Measurements from ENCODE around the gene VIM.

VIM gene

DNA sequence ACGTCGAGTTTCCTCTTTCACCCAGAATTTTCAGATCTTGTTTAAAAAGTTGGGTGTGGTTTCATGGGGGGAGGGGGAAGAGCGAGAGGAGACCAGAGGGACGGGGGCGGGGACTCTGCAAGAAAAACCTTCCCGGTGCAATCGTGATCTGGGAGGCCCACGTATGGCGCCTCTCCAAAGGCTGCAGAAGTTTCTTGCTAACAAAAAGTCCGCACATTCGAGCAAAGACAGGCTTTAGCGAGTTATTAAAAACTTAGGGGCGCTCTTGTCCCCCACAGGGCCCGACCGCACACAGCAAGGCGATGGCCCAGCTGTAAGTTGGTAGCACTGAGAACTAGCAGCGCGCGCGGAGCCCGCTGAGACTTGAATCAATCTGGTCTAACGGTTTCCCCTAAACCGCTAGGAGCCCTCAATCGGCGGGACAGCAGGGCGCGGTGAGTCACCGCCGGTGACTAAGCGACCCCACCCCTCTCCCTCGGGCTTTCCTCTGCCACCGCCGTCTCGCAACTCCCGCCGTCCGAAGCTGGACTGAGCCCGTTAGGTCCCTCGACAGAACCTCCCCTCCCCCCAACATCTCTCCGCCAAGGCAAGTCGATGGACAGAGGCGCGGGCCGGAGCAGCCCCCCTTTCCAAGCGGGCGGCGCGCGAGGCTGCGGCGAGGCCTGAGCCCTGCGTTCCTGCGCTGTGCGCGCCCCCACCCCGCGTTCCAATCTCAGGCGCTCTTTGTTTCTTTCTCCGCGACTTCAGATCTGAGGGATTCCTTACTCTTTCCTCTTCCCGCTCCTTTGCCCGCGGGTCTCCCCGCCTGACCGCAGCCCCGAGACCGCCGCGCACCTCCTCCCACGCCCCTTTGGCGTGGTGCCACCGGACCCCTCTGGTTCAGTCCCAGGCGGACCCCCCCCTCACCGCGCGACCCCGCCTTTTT is at the start of gene VIM:
Gene VIM, plus strand, starts transcription at position 151 of the 925 bp plus-strand sequence. CDS start 1,182 bp downstream, outside the sequence.
- DNase-seq, result peak; percentile 55

DNA sequence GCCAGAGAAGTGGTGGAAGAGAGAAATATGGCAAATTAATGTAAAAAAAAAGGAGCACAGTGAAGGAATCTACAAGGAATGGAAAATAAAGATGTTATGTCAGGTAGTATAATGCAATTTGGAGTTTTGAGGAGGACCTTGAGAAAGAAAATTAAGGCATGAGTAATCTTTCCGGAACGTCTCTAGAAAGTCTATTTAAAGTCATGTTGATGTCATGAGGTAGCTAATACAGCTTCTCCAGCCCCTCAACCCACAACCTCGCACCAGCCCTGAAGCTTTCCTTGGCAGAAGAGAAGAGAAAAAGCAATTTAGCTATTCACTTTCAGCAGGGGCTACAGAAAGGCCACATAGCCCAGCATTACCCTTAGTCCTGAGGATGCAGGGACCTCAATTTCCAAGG is 49.0 kb upstream of the VIM start:
- no peak for DNase-seq

DNA sequence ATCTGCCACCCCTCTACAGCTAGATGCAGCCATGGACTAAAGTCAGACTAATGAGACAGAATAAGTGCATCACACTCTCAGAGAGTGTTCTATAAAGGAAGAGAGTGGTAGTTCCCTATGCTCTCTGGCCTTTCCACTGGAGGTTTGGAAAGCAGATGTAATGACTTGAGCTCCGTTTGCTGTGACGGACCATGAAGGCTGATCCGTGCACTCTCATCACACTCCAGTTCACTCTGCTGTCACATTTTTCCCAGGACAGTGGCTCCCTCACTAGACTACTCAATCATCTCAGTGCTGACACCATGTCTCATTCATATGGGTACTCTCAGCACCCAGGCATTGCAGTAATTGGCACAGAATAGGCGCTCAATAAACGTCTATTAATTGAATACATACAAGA is 46.9 kb upstream of the VIM start:
- no peak for DNase-seq

DNA sequence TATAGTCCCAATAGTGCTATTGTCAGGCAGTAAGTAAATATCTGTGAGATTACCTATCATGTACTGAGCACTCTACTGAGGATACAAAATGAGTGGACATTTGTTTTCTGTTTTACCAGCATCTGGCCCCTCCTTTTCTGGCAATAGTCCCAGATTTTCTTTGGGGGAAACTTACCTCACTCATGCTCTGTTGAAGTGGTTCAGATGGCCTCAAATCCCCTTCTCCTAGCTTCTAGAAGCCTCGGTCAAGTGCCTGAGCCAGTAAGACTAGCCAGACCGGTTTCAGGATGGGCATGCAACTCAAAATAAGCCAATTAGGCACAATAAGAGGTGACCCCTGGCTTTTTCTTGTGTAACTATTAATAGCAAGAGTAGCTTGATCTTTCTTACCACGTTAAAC is 46.3 kb upstream of the VIM start:
- no peak for DNase-seq

DNA sequence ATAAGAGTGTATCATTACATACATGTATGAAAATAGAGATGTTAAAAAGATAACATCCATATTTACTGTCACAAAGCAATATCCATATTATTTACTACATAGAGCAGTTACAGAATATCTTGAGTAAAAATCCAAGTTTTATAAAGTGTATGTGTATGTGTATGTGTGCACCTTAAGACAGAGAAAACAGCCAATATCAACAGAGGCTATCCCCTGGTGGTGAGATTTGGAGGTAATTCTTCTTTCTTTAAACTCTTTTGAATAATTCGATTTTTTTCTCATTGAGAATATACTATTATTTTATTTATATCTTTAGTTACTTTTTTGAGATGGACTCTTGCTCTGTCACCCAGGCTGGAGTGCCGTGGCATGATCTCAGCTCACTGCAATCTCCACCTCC is 44.9 kb upstream of the VIM start:
- no peak for DNase-seq

DNA sequence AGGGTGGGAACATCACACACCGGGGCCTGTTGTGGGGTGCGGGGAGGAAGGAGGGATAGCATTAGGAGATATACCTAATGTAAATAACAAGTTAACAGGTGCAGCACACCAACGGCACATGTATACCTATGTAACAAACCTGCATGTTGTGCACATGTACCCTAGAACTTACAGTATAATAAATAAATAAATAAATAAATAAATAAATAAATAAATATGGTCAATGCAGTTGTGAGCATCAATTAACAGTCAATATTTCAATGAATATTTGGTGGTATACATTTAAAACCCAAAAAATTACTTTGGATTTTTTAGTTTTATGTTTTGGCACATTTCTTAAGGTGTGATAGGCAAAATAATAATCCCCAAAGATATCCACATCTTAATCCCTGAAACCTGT is 42.2 kb upstream of the VIM start:
- DNase-seq, result no peak

DNA sequence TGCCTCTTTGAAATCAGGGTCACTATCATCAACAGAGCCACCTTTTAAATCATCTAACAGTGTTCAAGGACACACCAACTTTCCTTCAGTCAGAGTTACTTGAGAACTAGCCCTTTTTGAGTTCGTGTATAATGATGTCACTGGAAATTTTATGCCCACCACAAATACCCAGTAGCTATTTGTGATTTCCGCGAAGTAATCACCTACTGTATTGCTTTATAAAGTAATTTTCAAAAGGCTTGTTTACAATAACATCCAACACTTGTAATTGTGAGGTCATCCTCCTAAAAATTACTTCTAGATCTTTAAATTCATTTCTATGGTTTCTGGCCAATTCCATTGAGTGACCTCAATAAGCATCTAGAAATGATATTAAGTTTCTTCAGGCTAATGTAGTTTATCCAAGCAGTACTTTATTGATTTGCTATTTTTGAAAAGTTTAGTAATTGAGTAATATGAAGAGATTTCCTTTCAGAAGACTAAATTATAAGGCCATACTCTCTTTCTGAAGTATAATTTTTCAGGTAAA is 39.3 kb upstream of the VIM start:
- no peak for DNase-seq

DNA sequence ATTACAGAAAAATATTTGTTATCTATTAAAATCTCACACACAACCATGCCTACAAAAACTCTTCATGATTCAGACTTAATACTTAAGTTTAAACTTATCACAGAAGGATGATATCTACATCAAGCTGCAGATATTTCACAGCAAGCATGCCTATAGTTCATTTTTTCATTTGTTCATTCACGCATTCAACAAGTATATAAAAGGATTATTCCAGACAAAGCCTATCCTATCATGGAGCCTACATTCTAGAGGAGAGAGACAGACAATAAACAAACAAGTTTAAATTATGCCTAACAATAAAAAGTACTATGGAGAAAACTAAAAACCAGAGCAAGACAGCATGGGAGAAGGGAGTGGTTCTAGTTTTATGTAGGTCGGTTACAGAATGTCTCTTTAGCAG is 37.4 kb upstream of the VIM start:
- DNase-seq, result no peak

DNA sequence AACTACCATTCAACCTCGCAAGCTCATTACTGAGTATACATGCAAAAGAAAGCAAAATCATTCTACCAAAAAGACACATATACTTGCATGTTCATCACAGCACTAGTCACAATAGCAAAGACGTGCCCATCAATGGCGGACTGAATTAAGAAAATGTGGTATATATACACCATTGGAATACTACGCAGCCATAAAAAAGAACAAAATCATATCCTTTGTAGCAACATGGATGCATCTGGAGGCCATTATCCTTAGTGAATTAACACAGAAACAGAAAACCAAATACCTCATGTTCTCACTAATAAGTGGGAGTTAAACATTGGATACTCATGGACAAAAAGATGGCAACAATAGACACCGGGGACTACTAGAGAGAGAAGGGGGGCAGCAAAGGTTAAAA is 33.0 kb upstream of the VIM start:
- no peak for DNase-seq

DNA sequence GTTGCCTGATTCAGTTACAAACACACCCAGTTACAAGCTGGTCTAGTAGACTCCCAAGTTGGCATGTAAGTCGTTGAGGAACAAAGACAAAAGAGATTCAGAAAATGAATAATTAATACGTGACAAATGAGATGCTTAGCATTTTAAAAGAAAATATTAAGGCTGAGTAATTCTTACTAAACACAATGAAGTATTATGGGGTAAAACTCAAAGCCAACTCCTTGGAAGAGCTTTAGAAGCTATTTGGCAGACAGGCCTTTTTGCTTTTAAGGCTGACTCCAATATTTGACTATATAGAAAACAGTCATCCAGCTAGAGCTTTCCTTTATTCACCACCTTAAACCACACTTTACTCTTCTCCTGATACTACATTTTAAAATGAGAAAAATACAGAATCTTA is 32.0 kb upstream of the VIM start:
- DNase-seq, result no peak

DNA sequence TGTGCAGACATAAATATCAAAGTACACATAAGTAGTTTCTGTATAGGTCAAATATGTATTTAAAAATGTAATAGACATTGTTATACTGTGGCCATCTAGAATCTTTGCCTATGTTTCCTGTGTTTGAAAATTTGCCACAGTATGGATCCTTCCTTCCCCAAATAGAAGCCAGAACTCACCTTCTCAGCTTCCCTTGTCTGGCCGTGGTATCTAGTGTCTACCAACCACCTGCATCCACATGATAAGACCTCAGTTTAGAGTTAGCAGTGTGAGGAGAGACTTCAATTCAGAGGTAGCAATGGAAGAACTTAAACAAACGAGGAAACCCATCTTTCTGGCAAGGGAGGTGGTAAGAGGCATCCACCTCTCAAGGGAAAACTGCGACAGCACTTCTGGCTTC is 31.5 kb upstream of the VIM start:
- no peak for DNase-seq

DNA sequence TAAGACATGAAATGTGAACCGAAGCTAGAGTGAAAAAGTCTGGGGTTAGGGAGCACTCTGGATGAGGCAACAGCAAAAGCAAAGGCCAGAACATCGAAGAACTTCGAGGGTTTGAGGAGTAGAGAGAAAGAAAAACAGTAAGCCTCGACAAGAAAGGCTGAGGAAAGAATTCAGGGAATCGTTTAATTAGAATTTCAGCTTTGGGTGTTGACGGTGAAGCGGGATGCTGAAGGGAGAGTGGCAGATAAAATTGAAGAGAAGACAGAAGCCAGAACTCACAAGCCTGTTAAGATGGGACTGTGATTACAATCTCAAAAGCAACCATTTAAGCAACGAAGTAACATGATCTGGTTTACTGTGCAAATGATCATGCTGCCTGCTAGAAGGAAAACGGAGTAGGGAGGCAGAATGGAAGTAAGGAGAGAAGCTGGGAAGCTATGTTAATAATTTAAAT is 28.7 kb upstream of the VIM start:
- DNase-seq, result no peak

DNA sequence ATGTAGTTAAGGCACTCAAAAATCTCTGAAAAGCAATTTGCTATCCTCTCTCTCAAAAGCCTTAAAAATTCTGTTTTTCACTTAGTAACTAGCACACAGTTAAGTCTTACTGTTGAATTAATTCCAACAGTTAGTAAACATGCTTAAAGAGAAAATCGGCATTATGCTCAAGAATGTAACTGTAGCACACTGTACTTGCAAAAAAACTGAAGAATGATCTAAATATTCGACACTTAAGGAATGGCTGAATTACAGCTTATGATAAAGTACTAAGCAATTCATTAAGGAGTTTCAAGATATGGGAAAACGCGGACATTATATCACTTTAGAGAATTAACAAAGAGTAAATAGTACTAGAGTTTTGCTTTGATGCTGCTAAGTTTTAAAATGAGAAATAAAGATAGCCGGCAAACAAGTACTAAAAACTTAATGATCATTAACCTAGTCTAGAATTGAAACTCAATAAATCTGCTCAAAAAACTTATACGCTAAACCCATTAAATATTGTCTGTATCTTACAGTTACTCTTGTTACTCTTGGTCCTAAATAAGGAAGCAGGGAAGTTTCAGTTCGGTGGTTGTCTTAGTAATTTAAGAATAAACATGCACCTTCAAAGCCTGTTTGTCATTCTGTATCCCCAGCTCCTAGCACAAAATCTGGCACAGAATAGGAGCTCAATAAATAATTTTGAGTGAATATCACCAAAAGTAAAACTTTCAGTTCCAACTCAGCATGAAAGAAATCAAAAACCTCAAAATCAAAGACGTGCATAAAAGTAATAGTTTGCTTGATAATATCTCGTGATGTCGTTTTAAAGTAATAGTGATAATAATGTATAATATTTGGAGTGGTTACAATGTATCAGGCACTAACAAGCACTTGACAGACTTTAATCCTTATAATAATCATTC is 27.8 kb upstream of the VIM start:
- no peak for DNase-seq

DNA sequence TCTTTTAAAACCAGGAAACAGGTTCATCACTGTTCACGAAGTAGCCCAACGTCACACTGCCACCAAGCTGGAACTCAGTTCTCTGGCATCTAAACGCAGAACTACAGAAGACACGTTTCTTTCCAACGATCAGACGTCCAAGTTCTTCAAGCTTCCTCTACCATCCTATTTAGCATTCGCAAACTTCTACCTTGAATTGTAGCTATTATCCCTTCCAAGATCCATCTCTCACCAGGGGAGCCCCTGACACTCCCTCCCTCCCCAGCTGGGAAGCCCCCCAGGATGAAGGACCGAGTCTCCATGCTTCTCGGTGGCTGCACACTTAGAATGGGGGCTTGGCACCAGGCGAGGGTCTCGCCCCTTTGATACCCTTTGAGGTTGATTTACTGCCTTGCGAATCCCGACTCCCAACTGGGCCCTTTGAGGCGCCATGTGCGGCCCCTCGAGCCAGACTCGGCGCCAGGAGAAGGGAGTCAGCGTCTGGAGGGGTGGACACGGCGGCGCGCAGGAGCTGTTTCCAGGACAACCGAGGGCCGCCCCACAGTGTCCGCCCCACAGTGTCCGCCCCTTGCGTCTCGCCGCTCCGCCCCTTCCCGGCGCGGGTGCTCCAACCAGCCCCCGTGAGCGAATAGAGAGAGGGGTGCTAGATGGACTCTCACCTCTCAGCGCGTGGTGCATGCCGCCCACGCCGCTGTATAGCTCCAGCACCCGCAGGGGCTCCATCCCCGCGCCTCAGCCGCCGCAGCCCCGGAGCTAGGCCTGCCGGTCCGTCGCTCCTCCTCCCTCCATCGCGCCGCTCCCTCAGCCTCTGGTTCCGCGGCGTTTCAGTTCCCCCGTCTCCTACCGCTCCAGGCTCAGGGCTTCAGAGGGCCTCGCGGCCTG is 26.9 kb upstream of the VIM start, which contains the start of gene TRDMT1:
Gene TRDMT1, minus strand, starts transcription at position 761 of the 882 bp plus-strand sequence. Its CDS starts 38 bp downstream, at position 723.
- no peak for DNase-seq

DNA sequence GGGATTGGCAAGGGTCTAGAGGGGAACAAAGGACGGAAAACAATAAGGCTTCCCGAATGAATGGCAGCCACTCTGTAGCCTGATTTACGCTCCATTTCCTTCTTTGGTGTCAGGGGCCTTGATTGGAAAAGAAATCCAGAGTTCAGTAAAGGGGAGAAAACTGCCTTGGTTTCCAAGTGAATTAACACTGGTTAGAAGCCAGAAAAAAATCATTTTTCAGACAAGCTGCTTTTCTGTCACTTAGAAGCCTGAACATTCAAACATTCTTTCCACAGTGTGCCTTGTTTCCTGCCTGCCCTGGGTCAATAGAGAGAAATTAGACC is 26.3 kb upstream of the VIM start:
- no peak for DNase-seq

DNA sequence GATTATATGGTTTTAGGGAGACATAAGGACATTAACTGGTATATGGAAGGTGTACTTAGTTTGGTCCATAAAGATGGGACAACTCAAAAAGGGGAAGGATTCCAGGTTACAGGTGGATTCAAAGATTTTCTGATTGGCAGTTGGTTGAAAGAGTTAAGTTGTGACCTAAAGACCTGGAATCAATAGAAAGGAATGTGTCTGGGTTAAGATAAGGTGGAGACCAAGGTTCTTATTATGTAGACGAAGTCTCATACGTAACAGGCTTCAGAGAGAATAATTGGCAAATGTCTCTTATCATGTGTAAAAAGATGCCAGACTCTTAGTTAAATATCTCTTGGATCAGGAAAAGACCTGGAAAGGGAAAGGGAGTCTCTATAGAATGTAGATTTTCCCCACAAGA is 25.5 kb upstream of the VIM start:
- no peak for DNase-seq

DNA sequence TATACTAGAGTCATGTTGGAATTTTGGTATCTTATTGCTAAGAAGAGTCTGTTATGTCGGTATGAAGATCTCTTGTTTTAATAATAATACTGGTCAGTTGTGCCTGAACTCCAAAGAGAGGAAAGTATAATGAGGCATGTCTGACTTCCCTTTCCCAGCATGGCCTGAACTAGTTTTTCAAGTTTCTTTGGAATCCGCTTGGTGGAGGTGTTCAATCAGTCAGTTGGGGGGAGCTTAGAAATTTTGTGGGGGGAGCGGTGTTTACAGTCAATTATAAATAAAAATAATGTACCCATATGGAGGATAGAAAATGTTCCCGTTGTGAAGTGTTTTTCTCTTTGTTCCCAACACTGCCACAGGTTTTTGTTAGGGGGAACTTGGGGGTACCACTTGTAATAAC is 25.0 kb upstream of the VIM start:
- no peak for DNase-seq

DNA sequence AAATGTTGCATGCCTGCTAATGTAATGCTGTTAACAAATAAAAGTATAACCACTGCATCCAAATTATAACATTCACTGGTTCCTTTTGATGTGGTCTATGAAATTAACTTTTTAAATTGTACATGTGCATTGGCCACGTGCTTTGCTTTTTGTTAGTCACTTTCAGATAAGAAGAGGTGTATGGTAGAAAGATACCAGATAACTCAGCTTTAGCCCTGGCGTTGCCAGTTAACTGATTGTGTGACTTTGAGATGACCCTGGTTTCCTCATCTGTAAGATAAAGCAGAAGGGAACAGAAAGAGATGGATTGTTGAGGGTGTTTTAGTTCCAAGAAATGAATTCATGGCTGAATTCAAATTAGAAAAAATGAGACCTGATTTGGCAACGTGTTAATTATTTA is 24.6 kb upstream of the VIM start:
- DNase-seq, result no peak

DNA sequence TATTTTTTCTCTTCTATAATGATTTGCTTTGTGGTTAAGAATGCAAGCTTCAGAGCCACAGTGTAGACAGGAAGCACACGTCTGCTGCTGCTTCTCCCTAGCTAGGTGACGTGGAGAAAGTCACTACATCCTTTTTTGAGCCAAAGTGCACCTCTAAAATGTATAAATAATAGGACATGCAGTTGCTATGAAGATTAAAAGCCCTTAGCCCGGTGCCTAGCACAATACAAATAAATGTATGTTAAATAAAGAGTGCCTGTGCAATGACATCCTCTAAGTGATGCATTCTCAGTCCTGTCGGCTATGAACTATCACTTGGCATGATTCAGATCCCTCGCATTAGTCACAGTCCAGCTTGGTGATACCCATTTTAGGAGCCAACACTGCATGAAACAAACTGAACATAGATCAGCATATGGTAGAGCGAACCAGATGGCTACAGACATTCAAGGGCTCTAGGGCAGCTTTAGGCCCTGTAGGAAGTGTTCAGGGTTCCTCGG is 21.8 kb upstream of the VIM start:
- no peak for DNase-seq

DNA sequence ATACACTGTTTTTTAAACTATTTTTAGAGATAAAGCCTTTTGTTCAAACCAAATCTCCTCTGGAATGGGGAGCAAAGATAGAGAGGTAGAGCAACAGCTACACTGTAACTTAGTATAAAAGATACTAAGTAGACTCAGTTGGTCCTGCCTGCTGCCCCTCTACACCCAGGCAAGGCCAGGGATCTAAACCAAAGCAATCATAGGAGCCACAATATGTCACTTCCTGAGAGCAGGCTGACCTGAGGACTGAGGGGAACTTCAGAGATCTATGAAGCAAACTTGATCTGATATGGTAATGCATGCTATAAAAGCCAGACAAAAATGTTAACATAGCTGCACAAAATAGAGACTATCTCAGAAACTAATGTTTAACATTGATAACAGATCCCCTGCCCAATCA is 19.6 kb upstream of the VIM start:
- no peak for DNase-seq

DNA sequence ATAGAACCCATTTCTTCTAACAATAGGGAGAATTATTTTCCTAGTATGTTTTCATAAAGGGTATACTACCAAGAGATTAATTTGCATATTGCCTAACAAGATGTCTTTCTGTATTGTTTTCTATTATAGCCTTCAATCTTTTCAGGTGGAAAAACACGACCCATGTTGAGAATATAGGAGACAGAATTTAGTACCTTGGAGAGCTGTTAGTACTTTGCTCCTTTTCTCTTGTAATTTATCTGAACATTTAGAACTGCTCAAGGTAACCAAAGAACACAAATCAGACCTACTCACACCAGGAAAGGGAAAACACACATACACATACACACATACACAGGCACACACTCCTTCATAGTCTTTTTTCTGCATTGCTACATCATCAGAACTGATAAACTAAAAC is 18.7 kb upstream of the VIM start:
- DNase-seq, result no peak

DNA sequence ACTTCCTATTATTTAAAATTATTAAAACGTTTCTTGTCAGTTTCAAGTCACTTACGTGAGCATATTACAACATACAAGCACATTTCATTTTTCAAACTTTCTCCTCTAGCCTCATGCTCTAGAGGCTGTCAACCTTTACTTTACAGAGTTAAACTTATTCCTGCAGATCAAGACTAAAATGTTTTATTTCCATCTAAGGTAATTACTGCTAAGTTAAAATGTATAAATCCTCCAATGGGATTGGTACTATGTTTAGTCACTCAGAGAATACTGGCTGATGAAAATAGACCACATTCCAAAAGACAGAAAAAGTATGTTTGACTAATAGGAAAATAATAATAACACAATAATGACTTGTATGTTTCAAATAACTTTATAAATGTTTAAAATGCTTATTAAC is 18.2 kb upstream of the VIM start:
- no peak for DNase-seq

All from SIG-M5 (cell line).